ENCODE measurements around the gene FCRL4.
"Not testable (repeated sequence)": the region's sequence is repeated elsewhere in the genome, so short reads cannot be mapped to it uniquely, and the experiment has no call there.

Gene FCRL4

DNA sequence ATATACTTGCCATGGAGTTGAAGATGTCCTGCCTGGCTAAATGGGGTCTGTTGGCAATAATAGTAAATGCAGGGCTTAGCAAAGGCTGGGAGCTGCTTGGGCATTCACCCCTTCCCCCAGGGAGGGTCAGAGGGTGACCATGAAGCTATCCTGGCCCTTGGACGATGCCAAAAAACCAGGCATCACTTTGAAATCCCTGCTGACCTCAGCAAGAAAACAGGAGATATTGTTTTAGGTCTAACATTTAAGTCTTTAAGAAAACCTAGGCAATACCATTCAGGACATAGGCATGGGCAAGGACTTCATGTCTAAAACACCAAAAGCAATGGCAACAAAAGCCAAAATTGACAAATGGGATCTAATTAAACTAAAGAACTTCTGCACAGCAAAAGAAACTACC lies 49.8 kb downstream of the FCRL4 start:
- H3K9ac ChIP-seq (ENCODE audit: low read depth, low read length); H3K9me3 ChIP-seq (ENCODE audit: control insufficient read depth, insufficient read depth, low read length); H3K36me3 ChIP-seq (ENCODE audit: control insufficient read depth, insufficient read depth, low read length); H3K4me1 ChIP-seq (ENCODE audit: control insufficient read depth, insufficient read depth, low read length); H3K27me3 ChIP-seq (ENCODE audit: control insufficient read depth, insufficient read depth, low read length); H3K4me3 ChIP-seq (ENCODE audit: low read depth, low read length): not testable (repeated sequence)

DNA sequence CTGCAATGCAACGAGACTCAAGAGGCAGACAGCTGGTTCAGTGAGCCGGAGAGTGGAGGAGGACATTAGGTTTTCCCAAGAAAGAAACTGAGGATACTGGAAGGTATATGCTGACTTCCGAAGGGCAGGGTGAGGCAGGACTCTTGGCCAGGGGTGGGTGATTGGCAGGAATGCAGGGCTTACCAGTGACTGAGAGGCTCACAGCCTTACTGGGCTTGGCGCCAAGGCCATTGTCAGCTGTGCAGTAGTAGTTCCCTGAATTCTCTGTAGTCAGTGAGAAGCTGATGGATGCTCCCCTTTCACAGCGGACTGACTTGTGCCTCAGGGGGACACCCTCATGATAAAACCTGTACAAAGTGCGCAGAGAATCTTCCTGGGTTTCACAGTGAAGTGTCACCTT lies 55.2 kb downstream of the FCRL4 start:
- peaks cover 13% of the 10 kb centered on the region for H3K4me1 ChIP-seq (ENCODE audit: control insufficient read depth, insufficient read depth, low read length)
- H3K27me3 ChIP-seq (ENCODE audit: control insufficient read depth, insufficient read depth, low read length) = no peaks in the 10 kb centered on the region
- H3K36me3 ChIP-seq (ENCODE audit: control insufficient read depth, insufficient read depth, low read length) = no peaks in the 10 kb centered on the region
- no peaks in the 10 kb centered on the region for H3K9me3 ChIP-seq (ENCODE audit: control insufficient read depth, insufficient read depth, low read length)
- H3K9ac ChIP-seq (ENCODE audit: low read depth, low read length) = no peak overlapping the region
- no peak overlapping the region for H3K4me3 ChIP-seq (ENCODE audit: low read depth, low read length)

DNA sequence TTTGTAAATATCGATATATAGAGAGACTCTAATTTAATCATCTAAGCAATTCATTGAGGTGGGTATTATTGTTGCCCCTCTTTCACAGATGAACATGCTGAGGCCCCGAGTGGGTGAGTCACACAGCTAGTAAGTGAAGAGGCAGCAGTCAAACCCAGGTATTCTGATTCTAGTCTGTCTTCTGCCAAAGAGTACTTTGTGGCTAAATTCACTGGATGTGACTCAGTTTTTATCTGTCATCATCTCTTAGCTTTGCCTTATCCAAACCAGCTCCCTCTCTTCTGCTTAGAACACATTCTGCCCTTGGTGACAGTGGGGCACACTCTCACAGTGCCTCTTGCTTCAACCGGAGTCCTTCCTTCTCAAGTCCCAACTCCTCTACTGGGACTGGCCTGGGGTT lies 57.0 kb downstream of the FCRL4 start:
- Histone ChIP-seq H3K4me1 (ENCODE audit: control insufficient read depth, insufficient read depth, low read length) (peaks cover 13% of the 10 kb centered on the region), H3K27me3 (ENCODE audit: control insufficient read depth, insufficient read depth, low read length) (no peaks in the 10 kb centered on the region), H3K36me3 (ENCODE audit: control insufficient read depth, insufficient read depth, low read length) (no peaks in the 10 kb centered on the region), H3K9me3 (ENCODE audit: control insufficient read depth, insufficient read depth, low read length) (peaks cover 3% of the 10 kb centered on the region), H3K4me3 (ENCODE audit: low read depth, low read length) (no peak overlapping the region), H3K9ac (ENCODE audit: low read depth, low read length) (no peak overlapping the region)

DNA sequence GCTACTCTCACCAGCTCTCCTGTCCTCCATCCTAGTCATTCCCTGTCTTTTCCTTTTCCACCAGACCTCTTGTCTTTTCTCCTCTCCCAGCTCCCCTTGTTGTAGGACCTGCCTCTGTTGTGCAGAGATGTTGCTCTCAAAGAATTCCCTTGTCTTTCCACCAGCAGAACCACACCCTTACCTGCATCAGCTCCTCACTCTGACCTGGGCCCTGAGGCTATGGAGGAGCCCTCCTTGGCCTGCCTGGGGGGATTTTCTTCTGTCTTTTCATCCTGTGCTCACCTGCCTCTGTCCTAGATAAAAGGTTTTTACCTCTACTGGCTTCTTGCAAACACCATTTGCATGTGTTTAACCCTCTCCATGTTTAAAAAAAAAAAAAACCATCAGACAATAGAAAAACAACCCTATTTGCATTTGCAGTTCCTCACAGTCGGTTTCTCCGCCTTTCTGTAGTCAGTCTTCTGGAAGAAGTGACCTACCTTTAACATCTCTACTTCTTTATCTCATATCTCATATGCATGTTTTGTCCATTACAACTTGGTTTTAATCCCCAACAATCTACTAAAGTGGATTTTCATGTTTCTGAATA lies 57.6 kb downstream of the FCRL4 start:
- Histone ChIP-seq H3K9me3 (ENCODE audit: control insufficient read depth, insufficient read depth, low read length) (peaks cover 3% of the 10 kb centered on the region), H3K27me3 (ENCODE audit: control insufficient read depth, insufficient read depth, low read length) (no peaks in the 10 kb centered on the region), H3K9ac (ENCODE audit: low read depth, low read length) (no peak overlapping the region), H3K36me3 (ENCODE audit: control insufficient read depth, insufficient read depth, low read length) (no peaks in the 10 kb centered on the region), H3K4me1 (ENCODE audit: control insufficient read depth, insufficient read depth, low read length) (peaks cover 13% of the 10 kb centered on the region), H3K4me3 (ENCODE audit: low read depth, low read length) (no peak overlapping the region)

DNA sequence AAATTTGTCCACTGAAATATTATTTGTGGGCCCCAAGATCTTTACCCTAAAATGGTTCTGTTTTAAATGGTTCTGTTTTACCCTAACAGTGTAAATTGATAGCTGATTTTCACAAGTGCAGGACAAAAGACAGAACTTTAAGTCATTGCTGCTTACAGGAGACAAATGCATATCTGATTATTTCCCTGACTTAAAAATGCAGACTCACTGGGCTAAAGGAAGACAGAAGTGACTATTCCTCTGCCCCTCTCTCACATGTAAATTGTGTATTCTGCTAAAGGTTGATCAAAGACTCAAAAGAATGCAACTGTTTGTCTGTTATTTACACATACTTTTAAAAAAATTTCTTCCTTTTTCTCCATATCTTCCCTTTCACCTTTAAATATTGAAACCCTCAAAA lies 58.3 kb downstream of the FCRL4 start:
- no peak overlapping the region for H3K4me3 ChIP-seq (ENCODE audit: low read depth, low read length)
- no peak overlapping the region for H3K9ac ChIP-seq (ENCODE audit: low read depth, low read length)
- no peaks in the 10 kb centered on the region for H3K36me3 ChIP-seq (ENCODE audit: control insufficient read depth, insufficient read depth, low read length)
- H3K4me1 ChIP-seq (ENCODE audit: control insufficient read depth, insufficient read depth, low read length) = peaks cover 13% of the 10 kb centered on the region
- peaks cover 3% of the 10 kb centered on the region for H3K9me3 ChIP-seq (ENCODE audit: control insufficient read depth, insufficient read depth, low read length)
- H3K27me3 ChIP-seq (ENCODE audit: control insufficient read depth, insufficient read depth, low read length) = no peaks in the 10 kb centered on the region

DNA sequence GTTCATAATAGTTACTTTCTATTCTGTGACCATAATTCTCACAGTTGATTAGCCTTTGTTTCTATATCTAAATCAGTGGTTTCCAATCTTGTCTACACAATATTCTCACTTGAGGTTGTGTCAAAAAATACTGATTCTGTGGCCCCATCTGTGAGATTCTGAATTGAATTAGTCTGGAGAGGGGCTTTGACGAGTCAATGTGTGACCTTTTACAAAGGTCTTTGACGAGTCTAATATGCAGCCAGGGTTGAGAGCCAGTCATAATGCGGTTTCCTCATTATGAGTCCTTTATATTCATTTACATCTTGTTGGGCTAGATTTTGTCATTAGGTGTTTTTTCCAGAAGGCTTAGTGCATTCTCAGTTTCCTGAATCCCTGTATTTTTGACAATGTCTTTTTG lies 65.3 kb downstream of the FCRL4 start:
- H3K9me3 ChIP-seq (ENCODE audit: control insufficient read depth, insufficient read depth, low read length) = peaks cover 3% of the 10 kb centered on the region
- no peaks in the 10 kb centered on the region for H3K27me3 ChIP-seq (ENCODE audit: control insufficient read depth, insufficient read depth, low read length)
- no peak overlapping the region for H3K4me3 ChIP-seq (ENCODE audit: low read depth, low read length)
- H3K36me3 ChIP-seq (ENCODE audit: control insufficient read depth, insufficient read depth, low read length) = no peaks in the 10 kb centered on the region
- no peaks in the 10 kb centered on the region for H3K4me1 ChIP-seq (ENCODE audit: control insufficient read depth, insufficient read depth, low read length)
- no peak overlapping the region for H3K9ac ChIP-seq (ENCODE audit: low read depth, low read length)

DNA sequence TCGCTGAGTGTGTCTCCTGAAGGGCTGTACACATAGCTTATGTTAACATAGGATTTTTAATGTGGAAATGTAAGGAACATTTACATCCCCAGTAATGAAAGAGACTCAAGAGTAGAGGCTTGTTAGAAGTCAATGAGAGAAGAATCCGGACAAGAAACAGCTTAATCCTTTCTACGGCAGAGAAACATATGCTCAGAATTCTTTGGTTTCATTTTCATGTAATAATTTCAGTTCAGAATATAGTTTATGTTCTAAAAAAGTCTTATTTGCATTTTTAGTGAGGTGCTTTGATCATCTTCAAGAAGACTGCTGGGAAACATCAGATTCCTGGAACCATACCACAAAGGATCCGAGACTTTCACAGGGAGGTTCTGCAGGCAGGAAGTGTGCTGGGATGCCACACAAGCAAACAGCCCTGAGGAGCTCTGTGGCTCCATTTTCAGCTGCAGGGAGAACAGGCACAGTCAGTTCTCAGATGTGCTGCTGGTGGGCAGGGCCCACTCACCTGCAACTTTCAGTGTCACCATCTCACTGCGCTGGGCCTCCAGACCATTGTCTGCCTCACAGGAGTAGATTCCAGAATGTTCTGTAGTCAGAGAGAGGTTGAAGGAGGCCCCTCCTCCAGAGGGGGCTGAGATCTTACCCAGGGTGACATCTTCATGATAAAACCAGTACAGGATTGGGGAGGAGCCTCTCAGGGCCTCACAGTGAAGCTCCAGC lies 74.0 kb downstream of the FCRL4 start:
- H3K4me3 ChIP-seq (ENCODE audit: low read depth, low read length) = no peak overlapping the region
- H3K9ac ChIP-seq (ENCODE audit: low read depth, low read length) = no peak overlapping the region
- H3K4me1 ChIP-seq (ENCODE audit: control insufficient read depth, insufficient read depth, low read length) = no peaks in the 10 kb centered on the region
- no peaks in the 10 kb centered on the region for H3K27me3 ChIP-seq (ENCODE audit: control insufficient read depth, insufficient read depth, low read length)
- H3K36me3 ChIP-seq (ENCODE audit: control insufficient read depth, insufficient read depth, low read length) = no peaks in the 10 kb centered on the region
- no peaks in the 10 kb centered on the region for H3K9me3 ChIP-seq (ENCODE audit: control insufficient read depth, insufficient read depth, low read length)

Data from iPS-15b (cell line).